Measurements from ENCODE around the gene SMYD3. TPM values are rescaled to one million over a fixed set of nuclear protein-coding genes. Genes with fewer than 3 reads are reported as not detected.

The SMYD3 gene
- total RNA-seq, 1 experiment from 2014 or later, result 29.6 TPM

DNA sequence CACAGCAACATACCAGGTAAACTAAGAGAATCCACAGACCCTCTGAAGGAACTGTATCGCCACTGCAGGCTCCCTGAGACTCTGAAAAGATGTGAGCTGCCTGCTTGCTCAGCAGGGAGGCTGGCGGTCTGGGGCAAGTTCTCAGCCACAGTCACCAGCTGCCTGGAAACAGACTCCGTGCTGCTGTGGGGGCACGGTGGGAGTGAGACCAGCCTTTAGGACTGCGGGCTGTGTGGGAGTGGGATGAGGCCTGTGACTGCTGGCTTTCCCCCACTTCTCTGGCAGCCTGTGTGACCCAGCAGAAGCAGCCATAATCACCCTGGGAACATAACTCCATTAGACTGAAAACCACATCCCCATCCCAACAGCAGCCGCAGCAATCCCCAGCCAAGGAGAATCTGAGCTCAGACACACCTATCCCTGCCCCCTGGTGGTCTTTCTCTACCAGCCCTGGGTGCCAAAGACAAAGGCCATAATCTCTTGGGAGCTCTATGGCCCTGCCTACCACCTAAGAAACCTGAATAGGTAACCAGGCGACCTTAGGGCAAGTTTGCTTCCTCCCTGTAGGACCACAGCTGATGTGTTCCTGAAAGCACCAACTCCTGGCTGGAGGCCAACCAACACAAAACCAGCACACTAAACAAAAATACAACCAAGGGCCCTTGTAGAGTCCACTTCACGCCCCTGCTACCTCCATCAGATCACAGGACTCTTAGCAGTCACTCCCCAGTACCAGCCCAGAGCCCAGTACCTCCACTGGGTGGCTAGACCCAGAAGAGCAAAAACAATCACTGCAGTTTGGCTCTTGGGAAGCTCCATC, 151.5 kb downstream of the SMYD3 start:
- no peaks in the 10 kb centered on the region; the same call in 1 of the 2 replicates for H3K79me2 ChIP-seq (ENCODE audit: low read depth)
- H3K4me2 ChIP-seq, result no peak overlapping the region
- no peaks in the 10 kb centered on the region for H3K4me1 ChIP-seq (replicated peaks; ENCODE audit: insufficient read depth)
- H3K27ac ChIP-seq, result no peak overlapping the region
- H3K9me2 ChIP-seq (ENCODE audit: insufficient read depth), result no peaks in the 10 kb centered on the region
- intact Hi-C loops (cut with micrococcal nuclease; ENCODE audit: unreplicated experiment), result no loop called here
- no peaks in the 10 kb centered on the region for H3K9me3 ChIP-seq (ENCODE audit: insufficient read depth, low read depth)
- ChIA-PET POLR2A (ENCODE audit: unreplicated experiment) (no interaction called here), CTCF (no interaction called here)
- no peak overlapping the region for H3K4me3 ChIP-seq
- no peak for DNase-seq
- no peaks in the 10 kb centered on the region for H3F3A ChIP-seq (ENCODE audit: insufficient read depth, low read depth)
- no peak overlapping the region for H2AFZ ChIP-seq
- no peaks in the 10 kb centered on the region for H4K20me1 ChIP-seq (ENCODE audit: insufficient read depth)
- no TSS peak for BruUV-seq (replicated peaks)
- TF ChIP-seq, protein P1, sequence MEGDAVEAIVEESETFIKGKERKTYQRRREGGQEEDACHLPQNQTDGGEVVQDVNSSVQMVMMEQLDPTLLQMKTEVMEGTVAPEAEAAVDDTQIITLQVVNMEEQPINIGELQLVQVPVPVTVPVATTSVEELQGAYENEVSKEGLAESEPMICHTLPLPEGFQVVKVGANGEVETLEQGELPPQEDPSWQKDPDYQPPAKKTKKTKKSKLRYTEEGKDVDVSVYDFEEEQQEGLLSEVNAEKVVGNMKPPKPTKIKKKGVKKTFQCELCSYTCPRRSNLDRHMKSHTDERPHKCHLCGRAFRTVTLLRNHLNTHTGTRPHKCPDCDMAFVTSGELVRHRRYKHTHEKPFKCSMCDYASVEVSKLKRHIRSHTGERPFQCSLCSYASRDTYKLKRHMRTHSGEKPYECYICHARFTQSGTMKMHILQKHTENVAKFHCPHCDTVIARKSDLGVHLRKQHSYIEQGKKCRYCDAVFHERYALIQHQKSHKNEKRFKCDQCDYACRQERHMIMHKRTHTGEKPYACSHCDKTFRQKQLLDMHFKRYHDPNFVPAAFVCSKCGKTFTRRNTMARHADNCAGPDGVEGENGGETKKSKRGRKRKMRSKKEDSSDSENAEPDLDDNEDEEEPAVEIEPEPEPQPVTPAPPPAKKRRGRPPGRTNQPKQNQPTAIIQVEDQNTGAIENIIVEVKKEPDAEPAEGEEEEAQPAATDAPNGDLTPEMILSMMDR (conservative IDR thresholded peaks at IDR 0.05), result no peak
- no peak for TF ChIP-seq EZH2 (IDR thresholded peaks at IDR 0.05; ENCODE audit: low read depth)
- H3K36me3 ChIP-seq (ENCODE audit: low read depth), result no peaks in the 10 kb centered on the region
- no peaks in the 10 kb centered on the region for H3K27me3 ChIP-seq (ENCODE audit: insufficient read depth, low read depth)

DNA sequence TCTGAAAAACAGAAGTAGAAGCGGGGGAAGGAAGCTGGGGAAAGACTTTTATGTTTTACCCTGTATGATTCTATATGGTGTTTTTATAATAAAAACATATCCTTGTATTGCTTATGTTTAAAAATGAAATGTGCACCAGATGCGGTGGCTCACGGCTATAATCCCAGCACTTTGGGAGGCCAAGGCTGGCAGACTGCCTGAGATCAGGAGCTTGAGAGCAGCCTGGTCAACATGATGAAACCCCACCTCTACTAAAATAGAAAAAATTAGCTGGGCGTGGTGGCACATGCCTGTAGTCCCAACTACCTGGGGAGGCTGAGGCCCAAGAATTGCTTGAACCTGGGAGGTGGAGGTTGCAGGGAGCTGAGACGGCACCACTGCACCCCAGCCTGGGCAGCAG, 155.4 kb downstream of the SMYD3 start:
- CTCF ChIA-PET, result no interaction called here

DNA sequence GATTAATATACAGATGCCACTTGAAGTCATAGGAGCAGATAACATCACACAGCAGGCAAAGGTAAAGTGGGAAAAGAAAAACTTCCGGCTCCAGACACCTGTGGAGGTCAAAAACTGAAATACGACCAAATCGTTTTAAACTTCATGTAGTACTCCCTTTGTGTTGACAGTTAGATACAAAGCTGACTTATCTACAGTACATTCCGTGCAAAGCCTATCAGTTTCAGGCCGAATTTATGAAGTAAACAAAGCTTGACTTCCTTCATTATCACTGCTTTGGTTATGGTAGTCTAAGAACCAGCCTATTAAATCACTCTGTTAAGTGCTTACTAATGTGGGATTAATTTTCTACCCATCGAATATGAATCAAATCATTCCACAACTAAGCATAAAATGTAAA, 156.3 kb downstream of the SMYD3 start:
- Histone ChIP-seq H4K20me1 (ENCODE audit: insufficient read depth) (no peaks in the 10 kb centered on the region), H3K9me3 (ENCODE audit: insufficient read depth, low read depth) (no peaks in the 10 kb centered on the region), H3K27me3 (ENCODE audit: insufficient read depth, low read depth) (no peaks in the 10 kb centered on the region), H2AFZ (no peak overlapping the region), H3K4me2 (no peak overlapping the region), H3K4me3 (no peak overlapping the region), H3K36me3 (ENCODE audit: low read depth) (no peaks in the 10 kb centered on the region), H3K9me2 (ENCODE audit: insufficient read depth) (no peaks in the 10 kb centered on the region), H3F3A (ENCODE audit: insufficient read depth, low read depth) (no peaks in the 10 kb centered on the region), H3K79me2 (ENCODE audit: low read depth) (no peaks in the 10 kb centered on the region), H3K4me1 (replicated peaks; ENCODE audit: insufficient read depth) (no peaks in the 10 kb centered on the region), H3K27ac (no peak overlapping the region)
- intact Hi-C loops (cut with micrococcal nuclease; ENCODE audit: unreplicated experiment), result no loop called here
- DNase-seq, result no peak
- ChIA-PET CTCF (no interaction called here), POLR2A (ENCODE audit: unreplicated experiment) (no interaction called here)
- no peak for TF ChIP-seq EZH2 (IDR thresholded peaks at IDR 0.05; ENCODE audit: low read depth)
- TF ChIP-seq, protein P1 (conservative IDR thresholded peaks at IDR 0.05), result no peak
- no TSS peak for BruUV-seq (replicated peaks)

More for the DNA sequence above, 155.4 kb downstream of the SMYD3 start:
- Histone ChIP-seq H3K4me2 (no peak overlapping the region), H3K36me3 (ENCODE audit: low read depth) (no peaks in the 10 kb centered on the region), H3K9me3 (ENCODE audit: insufficient read depth, low read depth) (no peaks in the 10 kb centered on the region), H2AFZ (no peak overlapping the region), H3K4me1 (replicated peaks; ENCODE audit: insufficient read depth) (no peaks in the 10 kb centered on the region), H3F3A (ENCODE audit: insufficient read depth, low read depth) (no peaks in the 10 kb centered on the region), H3K9me2 (ENCODE audit: insufficient read depth) (no peaks in the 10 kb centered on the region), H4K20me1 (ENCODE audit: insufficient read depth) (no peaks in the 10 kb centered on the region), H3K79me2 (ENCODE audit: low read depth) (no peaks in the 10 kb centered on the region), H3K4me3 (no peak overlapping the region), H3K27me3 (ENCODE audit: insufficient read depth, low read depth) (no peaks in the 10 kb centered on the region), H3K27ac (no peak overlapping the region)
- no peak for DNase-seq
- POLR2A ChIA-PET (ENCODE audit: unreplicated experiment), result interaction anchor here (0.6 kb wide), 1 partner anchor 1330 kb away, joined by 3 read pairs; no protein-coding TSS in a partner anchor
- no TSS peak for BruUV-seq (replicated peaks)
- intact Hi-C loops (cut with micrococcal nuclease; ENCODE audit: unreplicated experiment), result no loop called here
- TF ChIP-seq, protein P1 (conservative IDR thresholded peaks at IDR 0.05), result no peak
- TF ChIP-seq EZH2 (IDR thresholded peaks at IDR 0.05; ENCODE audit: low read depth), result no peak
